ENCODE results near the gene TNS3.

Gene TNS3

GRCh38 chr7:47407136-47407535 lies 174.8 kb downstream of the TNS3 start:
- DNase-seq (ENCODE audit: low read depth in 2 of 2) = no peak

GRCh38 chr7:47406801-47407129 lies 175.1 kb downstream of the TNS3 start:
- no peak for DNase-seq (ENCODE audit: low read depth in 2 of 2)

GRCh38 chr7:47405921-47406800 lies 175.8 kb downstream of the TNS3 start:
- no peak for DNase-seq (ENCODE audit: low read depth in 2 of 2)

- no peak for DNase-seq (ENCODE audit: low read depth in 2 of 2)
Observed at GRCh38 chr7:47405286-47405904, 176.5 kb downstream of the TNS3 start.

DNA sequence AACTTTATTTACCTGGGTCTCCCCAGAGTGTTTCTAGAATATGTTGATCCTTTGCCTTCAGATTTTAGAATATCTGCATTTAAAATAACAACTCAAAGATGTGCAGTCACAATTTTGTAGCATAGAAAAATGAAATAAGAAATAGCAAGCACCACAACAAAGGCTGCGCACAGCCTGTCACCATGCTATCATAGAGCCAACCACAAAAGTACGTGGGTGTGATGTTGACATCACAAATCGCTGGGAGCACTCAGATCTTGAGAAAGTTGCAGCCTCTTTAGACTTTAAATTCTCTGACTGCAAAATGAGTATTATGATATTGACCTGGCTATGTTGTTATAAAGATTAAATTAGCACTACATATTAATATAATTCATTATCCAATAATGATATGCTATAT lies 177.9 kb downstream of the TNS3 start:
- DNase-seq (ENCODE audit: low read depth in 2 of 2) = no peak

- no peak for DNase-seq (ENCODE audit: low read depth in 2 of 2)
Observed at GRCh38 chr7:47402941-47403866, 178.7 kb downstream of the TNS3 start.

DNA sequence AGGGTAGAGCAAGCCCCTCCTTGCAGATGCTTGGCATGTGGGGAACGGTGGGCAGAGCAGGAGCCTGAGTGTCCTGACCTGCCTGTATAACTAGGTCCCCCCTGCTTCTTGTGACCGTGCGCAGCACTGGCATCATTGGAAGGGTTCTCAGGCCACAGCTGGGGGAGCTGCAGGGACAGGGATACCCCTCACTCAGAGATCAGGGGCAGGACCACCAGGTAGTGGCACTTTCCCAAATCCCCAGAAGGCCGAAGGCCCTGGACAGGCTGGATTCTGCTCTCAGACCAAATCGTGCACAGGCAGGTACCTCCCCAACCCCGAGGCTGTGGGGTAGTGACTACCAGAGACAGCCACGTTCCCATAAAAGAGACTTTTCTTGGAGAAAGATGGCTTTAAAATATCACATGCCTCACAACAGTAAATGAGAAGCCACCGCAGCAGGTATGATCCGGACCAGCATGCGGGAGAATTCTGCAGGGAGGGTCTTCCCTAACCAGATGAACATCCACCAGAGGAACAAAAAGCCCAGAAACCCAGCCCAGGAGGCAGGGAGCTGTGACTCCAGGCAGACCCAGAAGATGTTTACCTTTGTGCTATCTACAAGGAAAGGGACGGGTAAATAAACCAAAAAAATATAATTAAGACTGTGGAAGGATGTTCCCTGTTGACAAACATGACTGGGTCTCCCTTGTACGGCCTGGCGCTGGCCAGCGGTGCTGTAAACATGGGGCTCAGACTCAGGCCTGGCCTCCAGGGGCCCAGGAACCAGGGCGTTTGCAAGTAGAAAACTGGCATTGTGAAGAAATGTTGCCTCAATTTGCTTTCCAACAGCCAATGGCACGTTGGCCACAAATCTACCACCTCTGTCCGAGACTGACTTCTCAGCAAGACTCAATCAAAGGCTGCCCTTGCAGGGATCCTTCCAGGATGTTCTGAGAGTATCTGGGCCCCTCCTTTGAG lies 180.0 kb downstream of the TNS3 start:
- no peak for DNase-seq (ENCODE audit: low read depth in 2 of 2)

DNA sequence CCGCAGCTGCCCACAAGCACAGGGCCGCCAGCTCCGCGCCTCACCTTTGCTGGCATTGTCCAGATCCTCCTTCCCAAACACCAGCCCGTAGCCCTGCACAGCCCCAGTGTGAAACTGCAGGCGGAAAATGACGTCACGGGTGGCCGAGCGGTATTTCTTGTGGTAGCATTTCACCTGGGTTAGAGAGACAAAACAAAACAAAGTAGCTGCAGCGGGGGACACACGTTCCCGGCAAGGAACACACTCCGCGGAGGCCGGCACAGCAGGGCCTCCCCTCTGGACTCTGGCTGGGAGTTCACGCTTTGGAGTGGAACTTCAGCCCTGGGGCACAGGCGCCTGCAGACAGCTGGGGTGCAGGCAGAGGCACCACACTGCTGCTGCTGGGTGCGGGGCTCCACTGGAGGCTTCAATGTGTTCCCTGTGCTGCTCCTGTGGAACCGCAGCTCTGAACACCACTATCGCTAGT lies 181.1 kb downstream of the TNS3 start:
- no peak for DNase-seq (ENCODE audit: low read depth in 2 of 2)

GRCh38 chr7:47400001-47400400 lies 181.9 kb downstream of the TNS3 start:
- DNase-seq (ENCODE audit: low read depth in 2 of 2) = no peak

- no peak for DNase-seq (ENCODE audit: low read depth in 2 of 2)
Observed at GRCh38 chr7:47394751-47395252, 187.1 kb downstream of the TNS3 start.

- DNase-seq (ENCODE audit: low read depth in 2 of 2) = no peak
Observed at GRCh38 chr7:47394216-47394615, 187.7 kb downstream of the TNS3 start.

DNA sequence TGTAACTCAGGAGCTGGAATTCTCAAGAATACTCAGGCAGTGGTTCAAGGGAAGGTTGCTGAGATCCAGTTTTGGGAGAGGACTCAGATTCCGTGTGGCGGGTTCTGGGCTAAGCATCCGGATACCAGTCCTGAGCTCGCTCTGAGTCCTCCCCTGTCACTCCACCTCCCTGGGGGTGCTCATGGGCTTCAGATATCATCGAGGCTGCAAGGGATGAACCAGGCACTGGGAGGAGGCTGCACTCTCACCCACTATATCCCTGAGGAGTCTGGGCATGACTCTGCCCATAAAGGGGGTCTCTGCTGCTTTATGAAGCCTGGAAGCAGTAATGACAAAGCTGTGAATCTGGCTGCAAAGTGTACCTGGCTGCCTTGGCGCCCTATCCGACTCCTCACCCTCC lies 188.5 kb downstream of the TNS3 start:
- DNase-seq (ENCODE audit: low read depth in 2 of 2) = no peak

- DNase-seq (ENCODE audit: low read depth in 2 of 2) = no peak
Observed at GRCh38 chr7:47392241-47392759, 189.6 kb downstream of the TNS3 start.

DNA sequence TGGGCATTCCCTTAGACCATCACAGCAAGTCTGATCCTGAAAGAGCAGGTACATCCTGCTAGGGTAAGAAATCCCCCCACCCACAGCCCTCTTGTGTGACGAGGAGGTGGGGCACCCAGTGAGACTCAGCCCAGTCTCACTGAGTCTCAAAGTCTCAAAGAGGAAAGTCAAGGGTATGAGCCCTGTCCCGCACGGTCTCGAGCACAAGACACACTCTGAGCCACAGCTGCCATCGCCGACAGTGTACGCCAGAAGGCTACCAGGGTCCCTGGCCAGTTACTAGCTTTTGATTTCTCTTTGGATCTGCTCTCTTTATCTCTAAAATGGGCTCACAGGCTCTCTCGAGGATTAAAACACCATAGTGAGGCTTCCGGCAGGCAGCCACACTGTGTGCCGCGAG lies 190.2 kb downstream of the TNS3 start:
- no peak for DNase-seq (ENCODE audit: low read depth in 2 of 2)

DNA sequence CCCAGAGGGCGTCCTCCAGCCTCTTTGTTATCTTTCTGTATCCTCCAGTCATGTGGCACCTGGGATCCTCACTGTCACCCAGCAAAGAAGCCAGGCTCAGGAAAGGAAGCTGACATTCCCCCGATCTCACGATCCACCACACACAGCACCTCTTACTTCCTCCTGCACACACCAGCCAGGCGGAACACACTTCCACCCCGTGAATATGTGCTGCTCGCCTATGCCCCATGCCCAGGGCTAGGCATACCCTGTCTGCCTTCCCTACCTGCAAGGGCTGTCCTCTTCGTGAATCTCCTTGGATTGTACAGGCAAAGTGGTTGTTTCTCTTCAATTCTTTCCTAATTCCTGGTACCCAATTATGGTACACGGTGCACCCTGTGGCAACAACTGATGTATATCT lies 191.0 kb downstream of the TNS3 start:
- no peak for DNase-seq (ENCODE audit: low read depth in 2 of 2)

DNA sequence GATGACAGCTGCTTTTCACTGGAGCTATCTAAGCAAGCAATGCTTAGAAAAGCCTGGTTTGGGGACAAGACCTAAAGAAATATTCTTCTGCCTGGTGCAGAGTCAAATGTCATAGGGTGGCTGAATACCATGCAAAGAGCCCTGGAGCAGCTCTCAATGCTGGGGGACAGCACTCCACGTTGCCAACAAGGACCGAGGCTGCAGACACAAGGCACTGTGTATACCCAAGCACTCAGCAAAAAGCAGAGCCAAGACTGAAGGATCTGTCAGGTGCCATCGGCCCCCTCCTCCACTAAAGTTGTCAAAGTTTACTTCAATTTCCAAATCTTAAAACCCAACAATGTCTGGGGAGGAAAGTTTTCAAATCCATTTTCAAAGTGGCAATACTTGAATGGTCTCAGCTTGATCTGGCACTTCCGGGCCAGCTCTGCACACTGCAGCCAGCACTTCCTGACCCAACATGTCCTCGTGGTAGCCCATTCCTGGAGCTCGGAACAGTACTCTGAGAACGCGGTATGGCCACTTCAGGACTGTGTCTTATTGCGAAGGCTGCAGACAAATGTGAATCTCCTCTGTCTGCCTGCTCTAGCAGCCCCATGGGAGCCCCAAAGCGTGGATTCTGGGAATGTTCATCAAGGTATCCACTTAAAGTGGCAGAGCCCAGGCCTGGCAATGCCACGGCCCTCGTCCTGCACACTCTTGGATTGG lies 191.8 kb downstream of the TNS3 start:
- no peak for DNase-seq (ENCODE audit: low read depth in 2 of 2)

- no peak for DNase-seq (ENCODE audit: low read depth in 2 of 2)
Observed at GRCh38 chr7:47389171-47389922, 192.6 kb downstream of the TNS3 start.

- no peak for DNase-seq (ENCODE audit: low read depth in 2 of 2)
Observed at GRCh38 chr7:47387506-47387905, 194.4 kb downstream of the TNS3 start.

DNA sequence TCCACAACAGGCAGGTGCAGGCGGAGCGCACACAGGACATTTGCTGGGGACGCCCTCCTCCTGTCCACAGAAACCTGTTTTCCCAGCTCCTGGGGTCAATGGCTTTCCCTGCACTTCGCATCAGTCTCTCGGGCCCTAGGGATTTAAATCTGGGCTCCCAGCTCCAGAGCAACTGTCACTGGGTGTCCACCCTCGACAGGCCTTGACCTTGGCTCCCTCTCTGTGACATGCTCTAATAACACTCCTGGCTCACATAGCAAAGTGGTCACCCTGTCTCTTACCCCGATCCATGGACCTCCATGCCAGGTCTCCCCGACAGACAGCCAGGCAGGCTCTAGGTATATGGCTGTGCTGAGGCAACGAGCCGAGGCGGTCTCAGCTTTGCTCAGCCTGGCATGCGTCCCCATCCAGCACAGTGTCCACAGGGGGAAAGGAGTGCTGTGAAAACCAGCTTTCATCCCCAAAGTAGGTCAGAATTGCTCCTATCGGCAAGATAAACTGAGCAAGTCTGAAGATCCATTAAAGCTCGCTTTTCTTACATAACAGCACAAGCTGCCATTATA lies 195.6 kb downstream of the TNS3 start:
- DNase-seq (ENCODE audit: low read depth in 2 of 2) = no peak
